DOHH2 (cell line): ENCODE results near the gene FBXL17.

Source experiments
- H3F3A ChIP-seq: fragments of 200-600 bp; sonication (generic), shearing (Covaris generic); 2 replicates; pipeline ENCODE4 v1.6.0; 2016; ENCODE audit warnings: antibody characterized with exemption, mild to moderate bottlenecking; ENCODE audit not compliant: control insufficient read depth, insufficient read depth
- H3K27ac ChIP-seq: fragments of 200-600 bp; sonication (generic); 2 replicates; pipeline ENCODE4 v1.5.1; 2014; ENCODE audit warnings: low read depth, mild to moderate bottlenecking, low read length, moderate library complexity
- H3K27me3 ChIP-seq: fragments of 200-600 bp; sonication (generic); 2 replicates; pipeline ENCODE4 v1.6.1; 2014; ENCODE audit warnings: mild to moderate bottlenecking, low read length, mixed read lengths; ENCODE audit not compliant: control insufficient read depth
- H3K36me3 ChIP-seq: fragments of 200-600 bp; sonication (generic); 2 replicates; pipeline ENCODE4 v1.6.1; 2014; ENCODE audit warnings: mild to moderate bottlenecking, low read length, moderate library complexity, mixed read lengths; ENCODE audit not compliant: control insufficient read depth
- H3K4me1 ChIP-seq: fragments of 200-600 bp; sonication (generic); 2 replicates; pipeline ENCODE4 v1.6.1; 2014; ENCODE audit warnings: mild to moderate bottlenecking, low read length, mixed read lengths; ENCODE audit not compliant: control insufficient read depth
- H3K4me2 ChIP-seq: fragments of 200-600 bp; sonication (generic); 2 replicates; pipeline ENCODE4 v1.6.0; 2014; ENCODE audit warnings: mild to moderate bottlenecking, low read length, moderate library complexity
- H3K4me3 ChIP-seq: fragments of 200-600 bp; sonication (generic); 2 replicates; pipeline ENCODE4 v1.5.1; 2014; ENCODE audit warnings: mild to moderate bottlenecking, low read length, mixed read lengths
- H3K79me2 ChIP-seq: fragments of 200-600 bp; sonication (generic); 2 replicates; pipeline ENCODE4 v1.6.1; 2014; ENCODE audit warnings: mild to moderate bottlenecking, low read length, mixed read lengths; ENCODE audit not compliant: control insufficient read depth
- H3K9me2 ChIP-seq: fragments of 200-600 bp; sonication (generic); replicated peaks from 2 replicates; pipeline ENCODE4 v1.6.1; 2014; ENCODE audit warnings: mild to moderate bottlenecking, low read length, mixed read lengths; ENCODE audit not compliant: control insufficient read depth
- H3K9me3 ChIP-seq: fragments of 200-600 bp; sonication (generic); 2 replicates; pipeline ENCODE4 v1.6.1; 2014; ENCODE audit warnings: antibody characterized with exemption, low read length, mixed read lengths; ENCODE audit not compliant: control insufficient read depth, insufficient read depth
- H4K20me1 ChIP-seq: fragments of 200-600 bp; sonication (generic); 2 replicates; pipeline ENCODE4 v1.6.0; 2014; ENCODE audit warnings: low read depth, mild to moderate bottlenecking, antibody characterized with exemption, low read length, moderate library complexity; ENCODE audit not compliant: control insufficient read depth, insufficient read depth
- CTCF ChIP-seq: fragments of 200-600 bp; sonication (generic); IDR thresholded peaks from one replicate; pipeline ENCODE4 v1.5.1; 2014; ENCODE audit warnings: antibody characterized with exemption, mild to moderate bottlenecking, low read depth, low read length; ENCODE audit not compliant: poor library complexity, severe bottlenecking
- EZH2phosphoT487 ChIP-seq: fragments of 200-600 bp; sonication (generic); IDR thresholded peaks from 2 replicates; pipeline ENCODE4 v1.6.1; 2017; ENCODE audit warnings: borderline replicate concordance, mild to moderate bottlenecking, antibody characterized with exemption, low read length, moderate library complexity, mixed read lengths

FBXL17 gene

GRCh38 chr5:108366500-108366899 is 15.4 kb downstream of the FBXL17 start:
- Histone ChIP-seq H3K9me2 (no peaks in the 10 kb centered on the region), H3F3A (no peaks in the 10 kb centered on the region), H3K4me3 (no peak overlapping the region), H3K4me1 (no peaks in the 10 kb centered on the region), H3K79me2 (peaks cover 12% of the 10 kb centered on the region), H3K36me3 (peaks cover 10% of the 10 kb centered on the region; the same call in 1 of the 2 replicates), H3K27me3 (no peaks in the 10 kb centered on the region), H4K20me1 (no peaks in the 10 kb centered on the region), H3K9me3 (no peaks in the 10 kb centered on the region), H3K27ac (no peak overlapping the region), H3K4me2 (no peak overlapping the region)
- TF ChIP-seq CTCF (no peak), EZH2phosphoT487 (no peak)

- no peak overlapping the region for H3K4me2 ChIP-seq
- no peaks in the 10 kb centered on the region for H3K79me2 ChIP-seq
- no peak overlapping the region for H3K4me3 ChIP-seq
- H3K36me3 ChIP-seq = peaks cover 10% of the 10 kb centered on the region; the same call in 1 of the 2 replicates
- H3F3A ChIP-seq = no peaks in the 10 kb centered on the region
- no peaks in the 10 kb centered on the region for H3K4me1 ChIP-seq
- no peak overlapping the region for H3K27ac ChIP-seq
- H3K9me2 ChIP-seq = no peaks in the 10 kb centered on the region
- no peaks in the 10 kb centered on the region for H3K27me3 ChIP-seq
- TF ChIP-seq EZH2phosphoT487 = no peak
- no peak for TF ChIP-seq CTCF
- no peaks in the 10 kb centered on the region for H4K20me1 ChIP-seq
- H3K9me3 ChIP-seq = no peaks in the 10 kb centered on the region
Measured at GRCh38 chr5:108361771-108362170, 20.1 kb downstream of the FBXL17 start.

- Histone ChIP-seq H3K4me3 (no peak overlapping the region), H3F3A (no peaks in the 10 kb centered on the region), H3K36me3 (peaks cover 10% of the 10 kb centered on the region; the same call in 1 of the 2 replicates), H3K9me3 (no peaks in the 10 kb centered on the region), H3K27ac (no peak overlapping the region), H4K20me1 (no peaks in the 10 kb centered on the region), H3K27me3 (no peaks in the 10 kb centered on the region), H3K4me1 (no peaks in the 10 kb centered on the region), H3K79me2 (no peaks in the 10 kb centered on the region), H3K4me2 (no peak overlapping the region), H3K9me2 (no peaks in the 10 kb centered on the region)
- no peak for TF ChIP-seq EZH2phosphoT487
- TF ChIP-seq CTCF = no peak
Measured at GRCh38 chr5:108361239-108361638, 20.7 kb downstream of the FBXL17 start.
